GM18951 (cell line): ENCODE measurements around the gene KCNJ2.

Experiments used
- POLR2A ChIP-seq: IDR thresholded peaks from 4 replicates; pipeline ENCODE4 v1.6.1; 2011; ENCODE audit warnings: mild to moderate bottlenecking; ENCODE audit not compliant: insufficient read length, insufficient read depth; ENCODE audit errors: extremely low read depth
- in situ Hi-C: fragments of 300-500 bp; cut with MboI; formaldehyde crosslinking; loops from one replicate; pipeline ENCODE4 v1.12.0; 2022; ENCODE audit warnings: low sequenced_read_pairs, mixed read lengths, inconsistent platforms; ENCODE audit not compliant: unreplicated experiment

The KCNJ2 gene

DNA sequence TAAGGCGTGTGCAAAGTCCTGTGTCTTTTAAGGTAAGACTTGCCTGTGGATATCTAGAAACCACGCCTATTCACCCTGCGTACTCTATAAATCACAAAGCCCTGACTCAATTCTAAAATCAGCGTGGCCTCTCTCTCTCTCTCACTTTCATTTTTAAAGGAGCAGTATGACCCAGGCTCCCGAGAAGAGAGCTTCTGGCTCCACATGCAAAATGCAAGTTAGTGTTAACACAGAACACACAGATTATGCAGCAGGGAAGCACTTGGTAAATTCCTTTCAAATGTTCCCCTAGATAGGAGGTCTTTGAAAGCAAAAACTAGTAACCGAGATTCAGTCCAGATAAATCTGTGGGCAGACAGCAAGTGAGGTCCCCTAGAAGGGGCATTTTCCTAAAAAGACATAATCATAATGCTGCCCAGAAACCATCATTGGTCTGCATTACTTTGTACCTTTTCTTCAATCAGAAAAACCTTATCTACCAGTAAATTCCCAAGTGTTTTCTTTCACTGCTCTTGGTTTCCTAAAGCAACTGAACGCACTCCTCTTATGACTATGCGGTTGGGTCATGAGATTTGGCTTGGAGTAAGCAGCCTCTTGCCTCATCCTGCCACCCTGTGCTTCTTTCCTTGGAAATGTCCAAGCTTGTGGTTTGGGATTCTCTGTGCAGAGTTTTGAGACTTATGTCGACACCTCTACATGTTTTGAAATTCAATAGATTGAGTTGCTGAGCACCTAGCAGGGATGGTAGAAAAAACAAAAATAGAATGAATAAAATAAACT is 31.7 kb upstream of the KCNJ2 start:
- TF ChIP-seq POLR2A: no peak

DNA sequence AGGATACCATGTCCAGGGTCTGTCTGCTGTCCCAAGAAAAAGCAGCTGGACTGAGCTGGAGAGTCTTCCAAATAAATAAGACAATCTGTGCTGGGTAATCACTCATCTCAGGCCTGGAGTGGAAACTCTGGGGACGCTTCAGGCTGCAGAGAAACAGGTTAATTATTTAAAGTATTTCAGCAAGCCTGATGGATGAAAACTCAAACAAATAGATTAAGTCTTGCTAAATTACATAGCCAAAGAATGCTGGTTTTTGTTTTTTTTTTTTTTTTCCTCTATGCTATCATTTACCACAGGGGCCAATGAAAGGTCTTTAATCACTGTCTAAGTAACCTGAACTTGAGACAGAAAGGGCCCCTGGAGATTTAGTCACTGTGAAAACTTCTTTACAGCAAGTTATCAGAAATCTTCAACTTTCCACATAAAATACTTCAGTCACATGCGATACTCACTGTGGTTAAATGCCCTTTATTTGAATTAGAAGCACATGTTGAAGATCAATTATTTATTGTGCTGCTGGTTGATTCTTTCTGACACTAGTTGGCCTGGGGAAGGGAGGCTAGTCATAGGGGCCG is 31.0 kb upstream of the KCNJ2 start:
- in situ Hi-C loops: no loop called here
- TF ChIP-seq POLR2A: no peak

More for the DNA sequence above, 31.7 kb upstream of the KCNJ2 start:
- in situ Hi-C loops: no loop called here

DNA sequence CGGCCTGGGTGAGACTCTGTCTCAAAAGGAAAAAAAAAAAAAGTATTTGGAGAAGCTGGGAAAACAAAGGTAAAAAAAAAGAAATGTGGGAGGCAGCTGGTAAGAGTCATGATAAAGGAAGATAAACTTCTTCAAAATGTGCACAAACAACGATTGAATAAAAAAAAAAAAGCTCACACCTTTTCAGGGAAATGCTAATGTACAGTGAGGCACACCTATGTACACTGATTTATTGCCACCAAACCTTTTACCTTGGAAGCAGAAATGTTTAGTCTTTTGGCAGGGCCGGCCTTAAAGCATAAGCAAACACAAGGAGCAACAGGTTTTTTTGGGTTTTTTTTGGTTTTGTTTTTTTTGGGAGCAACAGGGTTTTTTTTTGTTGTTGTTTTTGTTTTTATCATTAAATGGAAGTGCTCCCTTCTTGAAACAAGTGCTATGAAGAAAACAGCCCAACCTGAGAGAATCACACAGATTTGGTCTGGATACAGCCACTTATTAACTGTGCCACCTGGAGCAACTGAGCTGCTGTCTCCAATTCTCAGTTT is 29.8 kb upstream of the KCNJ2 start:
- in situ Hi-C loops: no loop called here

DNA sequence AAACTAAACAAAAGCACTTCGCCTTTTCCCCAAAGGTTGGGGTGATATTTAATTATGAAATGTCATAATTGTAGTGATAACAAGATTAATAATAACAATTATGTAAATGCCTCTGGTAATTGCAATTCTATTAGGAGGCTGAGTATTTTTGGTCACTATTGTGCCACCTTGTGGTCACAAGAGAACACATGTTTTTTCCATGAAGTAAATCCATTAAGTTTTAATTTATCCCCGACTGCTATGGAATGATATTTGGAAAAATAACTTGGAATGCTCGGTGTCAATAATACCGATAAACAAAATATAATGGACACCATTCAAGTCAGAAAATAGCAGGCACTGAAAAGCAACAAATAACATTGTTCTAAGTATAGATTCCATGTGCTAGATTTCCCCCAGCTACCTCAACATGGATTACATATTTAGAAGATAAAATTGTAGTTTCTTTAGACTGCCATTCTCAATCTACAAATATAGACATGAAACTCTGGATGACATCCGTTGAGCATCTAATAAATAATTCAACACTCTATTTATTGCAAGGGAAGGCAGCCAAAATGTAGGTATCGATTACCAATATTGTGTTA is 25.0 kb upstream of the KCNJ2 start:
- no peak for TF ChIP-seq POLR2A
- in situ Hi-C loops: loop anchor here (10.0 kb wide), 1 partner anchor 580 kb away; no protein-coding TSS in a partner anchor

More for the DNA sequence above, 29.8 kb upstream of the KCNJ2 start:
- TF ChIP-seq POLR2A: no peak

DNA sequence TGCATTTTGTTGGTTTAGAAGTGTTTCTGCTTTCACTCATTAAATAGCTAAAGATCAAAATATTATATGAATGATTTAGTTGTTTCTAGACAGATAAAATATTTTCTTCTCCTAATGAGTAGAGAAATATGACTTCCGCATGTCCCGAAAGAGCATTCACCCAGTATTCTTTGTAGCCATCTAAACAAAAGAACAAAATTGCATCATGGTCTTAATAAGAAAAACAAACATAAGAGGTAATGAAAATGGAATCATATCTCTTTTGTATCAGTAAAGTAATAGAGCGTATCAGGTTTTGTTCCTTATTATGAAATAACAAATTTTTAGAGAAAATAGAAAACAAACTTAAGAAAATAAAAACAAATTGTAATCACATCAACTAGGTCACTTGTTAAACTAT is 16.1 kb upstream of the KCNJ2 start:
- in situ Hi-C loops: no loop called here
- no peak for TF ChIP-seq POLR2A

DNA sequence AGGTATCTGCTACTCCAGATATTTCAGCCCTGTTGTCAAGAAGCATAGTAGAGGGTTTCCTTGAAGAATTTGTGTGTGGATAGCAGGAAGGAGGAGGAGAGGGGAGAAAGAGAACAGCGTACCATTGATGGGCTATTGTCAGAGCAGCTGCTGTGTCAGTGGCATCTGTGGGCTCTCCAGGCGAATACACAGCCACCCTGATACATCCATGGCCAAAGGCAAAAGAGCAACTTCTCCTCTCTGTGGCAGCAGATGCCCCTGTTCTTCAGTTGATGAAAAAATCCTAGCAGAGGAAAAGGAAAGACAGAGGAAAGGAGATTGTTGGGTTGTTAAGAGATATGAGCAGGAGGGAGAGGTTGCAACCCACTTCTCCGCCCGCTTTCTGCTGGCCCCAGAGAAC is 12.2 kb upstream of the KCNJ2 start:
- in situ Hi-C loops: no loop called here
- TF ChIP-seq POLR2A: no peak

DNA sequence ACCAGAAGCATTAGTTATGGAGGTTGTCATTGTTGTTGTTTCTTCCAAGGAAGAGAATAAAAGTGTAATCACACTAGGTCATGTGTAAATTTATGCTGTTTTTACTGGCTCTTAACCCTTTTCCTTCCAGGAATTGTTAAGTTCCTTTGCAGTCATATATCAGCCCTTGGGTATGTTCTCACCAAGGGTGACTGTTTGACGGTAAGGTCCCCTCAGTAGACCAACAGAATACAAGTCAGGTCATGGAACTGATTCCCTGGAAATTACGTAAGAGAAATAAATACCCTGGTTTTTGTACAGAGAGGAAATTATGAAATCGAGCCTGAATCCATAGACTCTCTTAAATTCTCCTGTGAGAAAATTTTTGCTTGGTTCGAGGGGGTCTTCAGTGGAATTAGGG is 11.2 kb upstream of the KCNJ2 start:
- no peak for TF ChIP-seq POLR2A
- in situ Hi-C loops: no loop called here

DNA sequence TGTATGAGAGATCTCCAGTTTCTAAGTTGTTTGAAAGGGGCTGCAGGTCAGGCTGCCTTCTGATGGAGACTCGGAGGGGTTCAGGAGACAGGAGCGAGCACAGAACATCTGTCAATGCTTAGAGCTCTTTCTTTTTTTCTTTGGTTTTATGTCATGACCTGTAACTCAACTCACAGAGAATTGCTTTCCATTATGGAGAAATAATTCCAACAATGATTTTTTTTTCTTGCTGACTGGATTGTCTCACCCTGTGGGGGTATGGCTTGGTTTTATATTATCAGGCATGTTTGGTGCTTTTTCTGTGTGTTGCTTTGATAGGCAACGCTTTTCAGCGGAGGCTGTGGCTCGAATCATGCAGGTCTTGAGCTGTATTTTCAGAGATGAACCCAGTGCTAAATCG is 10.7 kb upstream of the KCNJ2 start:
- in situ Hi-C loops: no loop called here
- TF ChIP-seq POLR2A: no peak

DNA sequence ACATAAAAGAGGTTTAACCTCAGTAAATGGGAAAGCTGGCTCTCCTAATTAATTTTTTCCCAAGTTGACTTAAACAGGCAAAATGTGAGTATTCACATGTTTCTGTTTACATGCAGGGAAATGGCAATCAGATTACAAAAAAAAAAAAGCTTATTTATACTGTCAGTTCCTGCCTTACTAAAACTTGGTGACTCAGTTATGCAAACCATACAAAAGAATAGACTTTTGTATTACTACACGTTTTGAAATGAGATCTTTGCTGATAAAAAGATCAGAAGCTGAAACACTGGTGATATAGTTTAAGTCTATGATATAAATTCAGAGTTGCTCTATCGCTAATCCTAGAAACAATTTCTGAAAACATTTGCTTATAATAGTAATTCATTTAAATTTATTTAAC is 9.4 kb upstream of the KCNJ2 start:
- no peak for TF ChIP-seq POLR2A
- in situ Hi-C loops: no loop called here

DNA sequence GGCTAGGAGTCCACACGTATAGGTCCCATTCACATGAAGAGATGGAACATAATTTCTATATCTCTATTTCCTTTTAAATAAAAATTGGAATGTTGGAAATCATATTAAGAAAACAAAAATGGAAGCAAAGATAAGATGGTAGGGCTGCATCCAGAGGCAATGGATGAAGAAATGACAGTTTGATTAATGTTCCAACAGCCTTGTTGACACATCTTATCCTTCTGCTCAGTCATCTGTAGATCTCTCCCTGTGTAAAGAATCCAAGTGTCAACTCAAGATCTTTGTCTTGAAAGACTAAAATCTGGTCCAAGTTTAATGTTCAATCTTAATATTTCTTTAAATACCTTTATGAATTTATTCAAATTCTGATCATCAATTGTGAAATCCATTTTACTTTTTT is 7.8 kb upstream of the KCNJ2 start:
- in situ Hi-C loops: no loop called here
- no peak for TF ChIP-seq POLR2A

DNA sequence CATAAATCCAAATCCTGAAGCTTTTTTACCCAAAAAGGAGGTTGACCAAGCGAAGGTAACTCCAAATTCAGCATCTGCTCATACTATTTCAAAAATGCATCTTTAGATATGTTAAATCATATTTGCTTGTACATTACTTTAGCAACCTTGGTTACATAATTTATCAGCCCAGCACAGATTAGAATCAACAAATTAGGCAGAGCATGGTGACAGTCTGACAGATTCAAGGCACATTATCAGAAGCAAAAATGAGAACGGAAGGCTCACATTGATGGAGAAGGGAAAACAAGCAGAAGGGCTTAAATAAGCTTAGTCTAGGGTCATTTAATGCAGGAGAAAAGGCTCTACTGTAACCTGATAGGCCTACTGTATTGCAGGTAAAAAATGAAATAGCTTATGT is 3.9 kb upstream of the KCNJ2 start:
- TF ChIP-seq POLR2A: no peak
- in situ Hi-C loops: no loop called here

DNA sequence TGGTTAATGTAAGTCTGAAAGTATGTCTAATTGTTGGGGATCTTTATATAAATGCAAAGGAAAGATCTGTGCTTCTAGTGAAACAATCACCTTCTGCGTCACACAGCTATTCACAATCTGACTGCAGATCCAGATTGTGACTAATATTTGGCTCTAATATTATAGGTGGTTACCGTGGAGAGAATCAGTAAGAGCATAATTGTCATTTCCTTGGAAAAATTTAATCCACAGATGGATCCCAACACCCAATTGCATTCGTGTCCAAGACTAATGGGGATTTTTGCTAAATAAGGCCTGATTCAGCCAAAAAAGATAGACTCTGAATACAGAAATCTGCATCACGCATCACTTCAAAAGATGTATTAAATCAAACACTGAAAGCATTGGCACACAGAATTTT is 2.7 kb upstream of the KCNJ2 start:
- in situ Hi-C loops: no loop called here
- no peak for TF ChIP-seq POLR2A

DNA sequence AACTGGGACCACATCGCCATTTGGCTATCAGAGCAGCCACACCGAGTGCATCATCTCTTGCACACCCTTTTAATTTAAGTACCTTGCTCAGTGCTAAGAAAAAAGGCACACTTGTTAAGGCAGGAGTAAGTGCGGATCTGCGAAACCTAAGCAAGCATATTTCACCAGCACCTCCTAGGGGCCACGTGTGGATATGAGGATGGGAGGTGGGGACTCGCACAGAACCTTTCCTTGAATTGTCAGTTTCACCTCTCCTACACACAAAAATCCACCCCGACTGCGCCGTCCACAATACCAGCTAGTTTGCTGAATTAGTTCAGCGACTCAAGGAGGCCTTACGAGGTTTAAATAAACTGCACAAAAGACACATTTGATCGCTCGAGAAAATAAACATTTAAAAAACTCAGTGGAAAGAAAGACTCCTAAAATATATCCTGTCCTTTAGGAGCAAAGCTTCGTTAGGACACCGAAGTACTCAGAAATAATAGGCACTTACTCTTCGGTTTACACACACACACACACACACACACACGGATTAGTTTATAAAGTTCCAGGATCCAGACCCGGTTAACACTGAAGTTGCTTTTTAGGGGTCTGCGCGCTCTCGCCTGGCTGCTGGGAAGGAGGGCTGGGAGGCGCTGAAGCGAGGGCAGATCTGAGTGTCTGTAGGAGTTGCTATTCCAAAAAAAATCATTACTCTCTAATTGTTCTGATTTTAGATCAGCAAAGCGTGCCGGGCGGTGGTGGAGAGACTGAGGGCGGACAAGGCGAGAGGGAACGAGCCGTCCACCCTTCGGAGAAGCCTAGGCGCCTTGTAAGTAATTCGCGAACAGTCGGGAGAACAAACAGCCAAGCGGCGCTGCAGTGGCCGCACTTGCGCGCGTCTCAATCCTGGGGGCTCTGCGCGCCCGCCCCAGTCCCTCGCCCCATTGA is 1.0 kb upstream of the KCNJ2 start:
- TF ChIP-seq POLR2A: no peak
- in situ Hi-C loops: no loop called here
